Natural killer cell (primary cell): Measurements from ENCODE around the gene DNAJB1. TPM values are rescaled to one million over a fixed set of nuclear protein-coding genes. Genes with fewer than 3 reads are reported as not detected.

Experiments
- ATAC-seq, 3 donors: fragments of 150-1000 bp in 2 of 3; fragments of 200-7000 bp in 1 of 3; cut with Tn5 transposase; 1 replicate in 1 of 3; 2 replicates in 2 of 3; pipeline ENCODE4 v1.10.0; 2021; ENCODE audit warnings: mild to moderate bottlenecking in 2 of 3, moderate library complexity in 2 of 3
- DNase-seq, 2 donors: peaks; one replicate each; pipeline versions ENCODE4 v3.0.0 to v3.0.0-alpha.2; 2013 to 2021; ENCODE audit warnings: mixed read lengths in 1 of 2
- H3K27ac ChIP-seq: one replicate; pipeline ENCODE4 v1.5.1; 2013; ENCODE audit warnings: mild to moderate bottlenecking, low read length
- H3K27me3 ChIP-seq: one replicate; pipeline ENCODE4 v1.6.1; 2013; ENCODE audit warnings: low read length; ENCODE audit not compliant: control insufficient read depth, insufficient read depth
- H3K36me3 ChIP-seq: one replicate; pipeline ENCODE4 v1.6.1; 2013; ENCODE audit warnings: low read length; ENCODE audit not compliant: control insufficient read depth, insufficient read depth
- H3K4me1 ChIP-seq: one replicate; pipeline ENCODE4 v1.6.1; 2013; ENCODE audit warnings: low read length; ENCODE audit not compliant: control insufficient read depth, insufficient read depth
- H3K4me3 ChIP-seq: one replicate; pipeline ENCODE4 v1.5.1; 2013; ENCODE audit warnings: low read length
- H3K9me3 ChIP-seq: one replicate; pipeline ENCODE4 v1.6.1; 2013; ENCODE audit warnings: low read length; ENCODE audit not compliant: control insufficient read depth, insufficient read depth
- H3K27ac Mint-ChIP-seq, 2 donors: one replicate each; pipeline ENCODE4 v1.8.0; 2022; ENCODE audit warnings: mild to moderate bottlenecking in 2 of 2, mixed read lengths in 2 of 2, moderate library complexity in 1 of 2
- H3K27me3 Mint-ChIP-seq, 2 donors: one replicate each; pipeline ENCODE4 v1.8.0; 2022; ENCODE audit warnings: low read depth in 2 of 2, mixed read lengths in 2 of 2
- H3K36me3 Mint-ChIP-seq: one replicate; pipeline ENCODE4 v1.8.0; 2022; ENCODE audit warnings: mixed read lengths
- H3K4me1 Mint-ChIP-seq, 2 donors: one replicate each; pipeline ENCODE4 v1.8.0; 2022; ENCODE audit warnings: mixed read lengths in 2 of 2
- H3K4me3 Mint-ChIP-seq: one replicate; pipeline ENCODE4 v1.8.0; 2022; ENCODE audit warnings: mild to moderate bottlenecking, moderate library complexity, mixed read lengths
- H3K9me3 Mint-ChIP-seq, 2 donors: one replicate each; pipeline ENCODE4 v1.8.0; 2022; ENCODE audit warnings: mixed read lengths in 2 of 2
- WGBS: methylation state at CpG from one replicate; pipeline ENCODE4 v1.1.7; 2013; ENCODE audit warnings: missing lambda C conversion rate; ENCODE audit not compliant: insufficient coverage; 5-methylcytosine and 5-hydroxymethylcytosine counted together
- intact Hi-C: fragments of 100-400 bp; cut with micrococcal nuclease; formaldehyde crosslinking; loops from one replicate; pipeline ENCODE4 v1.14.2; 2022
- total RNA-seq, 4 donors: library from RNA; stranded (reverse); fragments of 120-200 nt in 1 of 4; gene quantifications; one replicate each; pipeline versions ENCODE4 v1.2.3 to v1.2.4, GENCODE V29; 2013 to 2022
- TF ChIP-seq, protein P1 (sequence below): fragments of 200-600 bp; IDR thresholded peaks from one replicate; pipeline ENCODE4 v1.8.0; 2022; ENCODE audit warnings: antibody characterized with exemption

Gene DNAJB1
- total RNA-seq, 3 donors from 2014 or later (not counting 1 experiment from before 2014, with no cell fraction given) = 148 to 238 (median 192) TPM

- peaks cover 44% of the 10 kb centered on the region for H3K4me1 ChIP-seq
- peak overlapping the region; percentile 91 to 96 for H3K27ac Mint-ChIP-seq
- H3K36me3 Mint-ChIP-seq = peaks cover 8% of the 10 kb centered on the region
- peaks cover 34% of the 10 kb centered on the region for H3K36me3 ChIP-seq
- no peak overlapping the region for H3K4me3 ChIP-seq
- H3K27ac ChIP-seq = no peak overlapping the region
- intact Hi-C loops = loop anchor here (5.0 kb wide), 1 partner anchor 99 kb away; the partner anchor contains the start of gene DDX39A
- 84% methylated on average over 15 of the region's 15 CpGs for WGBS
- no peak for ATAC-seq
- H3K27me3 Mint-ChIP-seq = no peaks in the 10 kb centered on the region
- TF ChIP-seq, protein P1, sequence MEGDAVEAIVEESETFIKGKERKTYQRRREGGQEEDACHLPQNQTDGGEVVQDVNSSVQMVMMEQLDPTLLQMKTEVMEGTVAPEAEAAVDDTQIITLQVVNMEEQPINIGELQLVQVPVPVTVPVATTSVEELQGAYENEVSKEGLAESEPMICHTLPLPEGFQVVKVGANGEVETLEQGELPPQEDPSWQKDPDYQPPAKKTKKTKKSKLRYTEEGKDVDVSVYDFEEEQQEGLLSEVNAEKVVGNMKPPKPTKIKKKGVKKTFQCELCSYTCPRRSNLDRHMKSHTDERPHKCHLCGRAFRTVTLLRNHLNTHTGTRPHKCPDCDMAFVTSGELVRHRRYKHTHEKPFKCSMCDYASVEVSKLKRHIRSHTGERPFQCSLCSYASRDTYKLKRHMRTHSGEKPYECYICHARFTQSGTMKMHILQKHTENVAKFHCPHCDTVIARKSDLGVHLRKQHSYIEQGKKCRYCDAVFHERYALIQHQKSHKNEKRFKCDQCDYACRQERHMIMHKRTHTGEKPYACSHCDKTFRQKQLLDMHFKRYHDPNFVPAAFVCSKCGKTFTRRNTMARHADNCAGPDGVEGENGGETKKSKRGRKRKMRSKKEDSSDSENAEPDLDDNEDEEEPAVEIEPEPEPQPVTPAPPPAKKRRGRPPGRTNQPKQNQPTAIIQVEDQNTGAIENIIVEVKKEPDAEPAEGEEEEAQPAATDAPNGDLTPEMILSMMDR = no peak
- no peaks in the 10 kb centered on the region for H3K9me3 ChIP-seq
- H3K9me3 Mint-ChIP-seq = no peaks in the 10 kb centered on the region
- peak in 1 of 2 donors; percentile 29 for DNase-seq
- H3K4me3 Mint-ChIP-seq = peak overlapping the region; percentile 95
- H3K4me1 Mint-ChIP-seq = peaks cover 30 to 44% of the 10 kb centered on the region in 2 donors
- no peaks in the 10 kb centered on the region for H3K27me3 ChIP-seq
Observed at GRCh38 chr19:14516048-14516534, 2.1 kb downstream of the DNAJB1 start.

- H3K27ac ChIP-seq = no peak overlapping the region
- Mint-ChIP-seq H3K4me3 (peak overlapping the region; percentile 95), H3K9me3 (no peaks in the 10 kb centered on the region), H3K4me1 (peaks cover 30 to 44% of the 10 kb centered on the region in 2 donors), H3K27me3 (no peaks in the 10 kb centered on the region), H3K36me3 (peaks cover 8% of the 10 kb centered on the region), H3K27ac (peak overlapping the region; percentile 91 to 96)
- DNase-seq = no peak
- intact Hi-C loops = loop anchor here (5.0 kb wide), 1 partner anchor 98 kb away; the partner anchor contains the start of gene DDX39A
- no peak overlapping the region for H3K4me3 ChIP-seq
- no peaks in the 10 kb centered on the region for H3K27me3 ChIP-seq
- no peak for ATAC-seq
- H3K36me3 ChIP-seq = peaks cover 34% of the 10 kb centered on the region
- H3K9me3 ChIP-seq = no peaks in the 10 kb centered on the region
- WGBS = 89% methylated on average over 8 of the region's 8 CpGs
- H3K4me1 ChIP-seq = peaks cover 39% of the 10 kb centered on the region
- TF ChIP-seq, protein P1 = no peak
Observed at GRCh38 chr19:14515501-14516047, 2.6 kb downstream of the DNAJB1 start.

- no peaks in the 10 kb centered on the region for H3K9me3 Mint-ChIP-seq
- peak overlapping the region; percentile 95 for H3K4me3 Mint-ChIP-seq
- peaks cover 34% of the 10 kb centered on the region for H3K36me3 ChIP-seq
- WGBS = 84% methylated on average over 8 of the region's 8 CpGs
- no peaks in the 10 kb centered on the region for H3K27me3 ChIP-seq
- H3K27me3 Mint-ChIP-seq = no peaks in the 10 kb centered on the region
- no peak overlapping the region for H3K4me3 ChIP-seq
- intact Hi-C loops = no loop called here
- ATAC-seq (no peak), DNase-seq (no peak)
- H3K27ac ChIP-seq = no peak overlapping the region
- H3K9me3 ChIP-seq = no peaks in the 10 kb centered on the region
- H3K4me1 Mint-ChIP-seq = peaks cover 25 to 38% of the 10 kb centered on the region in 2 donors
- H3K36me3 Mint-ChIP-seq = peaks cover 8% of the 10 kb centered on the region
- H3K27ac Mint-ChIP-seq = peak overlapping the region; percentile 71 to 91
- H3K4me1 ChIP-seq = peaks cover 30% of the 10 kb centered on the region
- TF ChIP-seq, protein P1 = no peak
Observed at GRCh38 chr19:14514215-14514863, 3.9 kb downstream of the DNAJB1 start.
